Measurements from ENCODE around the gene TGFBI. TPM values are rescaled to one million over a fixed set of nuclear protein-coding genes. Genes with fewer than 3 reads are reported as not detected.
A peak's percentile ranks its signal among the peaks of the same experiment; 100 is the strongest.

The TGFBI gene
- polyA plus RNA-seq, 3 donors = 480 to 653 (median 565) TPM

- no peak overlapping the region for H3K9ac ChIP-seq (ENCODE audit: insufficient read depth, low read length, poor library complexity, severe bottlenecking)
- H3K36me3 Mint-ChIP-seq = peaks cover 12 to 16% of the 10 kb centered on the region in 2 donors
- H3K4me2 ChIP-seq (replicated peaks; ENCODE audit: extremely low read depth, low read length, poor library complexity, severe bottlenecking) = peak overlapping the region; percentile 59
- H3K4me3 ChIP-seq (replicated peaks in 1 of 3; ENCODE audit: low read depth in 2 of 3, low read length in 3 of 3) = peak overlapping the region in 1 of 3 experiments; percentile 58
- TF ChIP-seq CTCF (IDR thresholded peaks at IDR 0.05) = no peak
- intact Hi-C loops (cut with micrococcal nuclease) = no loop called here
- H3K27me3 Mint-ChIP-seq (ENCODE audit: low read depth in 3 of 3) = no peaks in the 10 kb centered on the region
- H4K20me1 ChIP-seq (ENCODE audit: insufficient read depth, low read length) = no peaks in the 10 kb centered on the region
- no peak overlapping the region for H3K4me3 Mint-ChIP-seq
- H2AFZ ChIP-seq (ENCODE audit: insufficient read depth, low read depth, low read length, poor library complexity, severe bottlenecking) = peak overlapping the region; percentile 25
- H3K9me3 ChIP-seq (replicated peaks in 1 of 2; ENCODE audit: control insufficient read depth in 1 of 2, insufficient read depth in 1 of 2, low read length in 2 of 2) = no peaks in the 10 kb centered on the region
- peaks cover 80 to 83% of the 10 kb centered on the region in 2 donors for H3K4me1 ChIP-seq (ENCODE audit: control insufficient read depth in 1 of 2, insufficient read depth in 2 of 2, low read length in 2 of 2)
- H3K36me3 ChIP-seq (replicated peaks in 1 of 2; ENCODE audit: control insufficient read depth in 1 of 2, insufficient read depth in 2 of 2, low read length in 2 of 2) = no peaks in the 10 kb centered on the region
- H3K27me3 ChIP-seq (ENCODE audit: control insufficient read depth in 2 of 2, insufficient read depth in 2 of 2, low read length in 2 of 2) = no peaks in the 10 kb centered on the region
- no peak for DNase-seq
- H3K27ac Mint-ChIP-seq = peak overlapping the region; percentile 89 to 95 (median 92)
- WGBS (ENCODE audit: insufficient coverage) = 73% methylated on average over 2 of the region's 2 CpGs
- H3K79me2 ChIP-seq (ENCODE audit: insufficient read depth, low read length) = no peaks in the 10 kb centered on the region
- peak overlapping the region; percentile 12 to 86 for H3K27ac ChIP-seq (ENCODE audit: low read depth in 1 of 2, low read length in 2 of 2)
- peaks cover 89% of the 10 kb centered on the region for H3K4me1 Mint-ChIP-seq
- peaks cover 0 to 4% (median 0%) of the 10 kb centered on the region in 7 donors for H3K9me3 Mint-ChIP-seq
These were observed 15.2 kb upstream of the TGFBI start for GRCh38 chr5:136013559-136013958.

DNA sequence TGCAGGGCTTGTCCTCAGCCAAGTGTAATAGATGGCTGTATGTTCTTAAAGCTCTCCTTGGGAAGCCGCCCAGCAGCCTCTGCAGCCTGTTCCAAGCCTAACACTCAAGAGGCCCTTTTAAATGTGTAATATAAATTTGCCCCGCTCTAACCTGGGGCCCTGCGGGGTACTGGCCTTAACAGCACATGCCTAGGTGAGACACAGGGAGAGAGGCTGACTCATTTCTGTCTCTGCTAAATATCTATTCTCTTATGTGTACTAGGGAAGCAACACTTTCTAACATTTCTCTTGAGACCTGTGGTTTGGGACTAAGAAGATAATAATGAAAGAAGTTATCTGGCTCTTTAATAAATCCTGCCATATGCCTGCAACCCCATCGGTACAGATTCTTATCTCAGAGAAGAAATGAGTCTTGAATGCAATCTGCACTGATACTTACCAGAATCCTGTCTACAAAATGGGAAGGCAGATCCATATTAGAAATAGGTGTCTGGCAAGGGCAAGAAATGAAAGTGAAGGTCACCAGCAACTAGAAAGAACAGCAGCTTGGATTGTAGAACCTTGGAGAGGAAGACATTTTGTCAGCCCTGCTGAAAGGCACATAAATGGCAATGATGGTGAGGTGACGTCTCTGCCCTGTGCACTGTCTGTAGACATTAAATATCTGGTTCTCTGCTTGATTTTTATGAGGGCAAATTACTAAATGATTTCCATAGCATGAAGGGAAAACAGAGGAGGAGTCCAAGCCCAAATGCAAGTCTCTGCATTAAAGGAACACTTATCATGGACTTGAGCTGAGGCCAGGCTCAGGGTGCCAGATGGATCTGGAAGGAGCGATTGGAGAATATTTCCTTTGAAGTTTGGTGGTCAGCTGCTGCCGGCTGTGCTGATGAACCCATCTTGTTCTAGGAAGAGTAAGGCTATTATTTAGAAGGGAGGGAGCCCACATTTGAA is 14.5 kb upstream of the TGFBI start:
- peaks cover 0 to 2% (median 0%) of the 10 kb centered on the region in 3 donors for H3K27me3 Mint-ChIP-seq (ENCODE audit: low read depth in 3 of 3)

More for the DNA sequence above, 14.5 kb upstream of the TGFBI start:
- WGBS (ENCODE audit: insufficient coverage) = 100% methylated on average over 2 of the region's 7 CpGs
- Mint-ChIP-seq H3K4me3 (no peak overlapping the region), H3K27ac (peak overlapping the region; percentile 56 to 95 (median 92)), H3K9me3 (peaks cover 0 to 4% (median 0%) of the 10 kb centered on the region in 7 donors), H3K36me3 (peaks cover 8 to 17% of the 10 kb centered on the region in 2 donors), H3K4me1 (peaks cover 90% of the 10 kb centered on the region)
- H3K4me1 ChIP-seq (ENCODE audit: control insufficient read depth in 1 of 2, insufficient read depth in 2 of 2, low read length in 2 of 2) = peaks cover 76 to 86% of the 10 kb centered on the region in 2 donors
- H3K4me2 ChIP-seq (replicated peaks; ENCODE audit: extremely low read depth, low read length, poor library complexity, severe bottlenecking) = no peak overlapping the region
- H2AFZ ChIP-seq (ENCODE audit: insufficient read depth, low read depth, low read length, poor library complexity, severe bottlenecking) = peak overlapping the region; percentile 25
- DNase-seq = no peak
- no peaks in the 10 kb centered on the region for H3K79me2 ChIP-seq (ENCODE audit: insufficient read depth, low read length)
- no peaks in the 10 kb centered on the region for H3K9me3 ChIP-seq (replicated peaks in 1 of 2; ENCODE audit: control insufficient read depth in 1 of 2, insufficient read depth in 1 of 2, low read length in 2 of 2)
- no peak overlapping the region for H3K9ac ChIP-seq (ENCODE audit: insufficient read depth, low read length, poor library complexity, severe bottlenecking)
- no peaks in the 10 kb centered on the region for H4K20me1 ChIP-seq (ENCODE audit: insufficient read depth, low read length)
- peak overlapping the region; percentile 12 to 86 for H3K27ac ChIP-seq (ENCODE audit: low read depth in 1 of 2, low read length in 2 of 2)
- no peaks in the 10 kb centered on the region for H3K36me3 ChIP-seq (replicated peaks in 1 of 2; ENCODE audit: control insufficient read depth in 1 of 2, insufficient read depth in 2 of 2, low read length in 2 of 2)
- H3K4me3 ChIP-seq (replicated peaks in 1 of 3; ENCODE audit: low read depth in 2 of 3, low read length in 3 of 3) = no peak overlapping the region
- TF ChIP-seq CTCF (IDR thresholded peaks at IDR 0.05) = no peak
- no peaks in the 10 kb centered on the region for H3K27me3 ChIP-seq (ENCODE audit: control insufficient read depth in 2 of 2, insufficient read depth in 2 of 2, low read length in 2 of 2)
- intact Hi-C loops (cut with micrococcal nuclease) = no loop called here
